ENCODE measurements around the gene INTS6.
A peak's percentile ranks its signal among the peaks of the same experiment; 100 is the strongest.

Gene INTS6

GRCh38 chr13:51452361-51453206 lies at the start of gene INTS6:
INTS6 (minus strand) TSS chr13:51453036; CDS start chr13:51452525, 511 bp downstream.
- peak; percentile 99 for DNase-seq

GRCh38 chr13:51502153-51502651 lies 49.4 kb upstream of the INTS6 start:
- DNase-seq = peak; percentile 36

- DNase-seq = no peak
Observed at GRCh38 chr13:51501592-51502152, 48.8 kb upstream of the INTS6 start.

- DNase-seq = no peak
Observed at GRCh38 chr13:51501096-51501495, 48.3 kb upstream of the INTS6 start.

- DNase-seq = no peak
Observed at GRCh38 chr13:51500687-51501086, 47.9 kb upstream of the INTS6 start.

- DNase-seq = no peak
Observed at GRCh38 chr13:51499841-51500240, 47.0 kb upstream of the INTS6 start.

- no peak for DNase-seq
Observed at GRCh38 chr13:51495316-51495715, 42.5 kb upstream of the INTS6 start.

GRCh38 chr13:51494156-51494555 lies 41.3 kb upstream of the INTS6 start:
- no peak for DNase-seq

GRCh38 chr13:51488212-51488611 lies 35.4 kb upstream of the INTS6 start:
- no peak for DNase-seq

- DNase-seq = no peak
Observed at GRCh38 chr13:51481656-51482055, 28.8 kb upstream of the INTS6 start.

- no peak for DNase-seq
Observed at GRCh38 chr13:51479199-51479523, 26.3 kb upstream of the INTS6 start.

GRCh38 chr13:51478418-51479198 lies 25.8 kb upstream of the INTS6 start:
- DNase-seq = no peak

- DNase-seq = no peak
Observed at GRCh38 chr13:51477653-51478324, 25.0 kb upstream of the INTS6 start.

GRCh38 chr13:51477149-51477548 lies 24.3 kb upstream of the INTS6 start:
- DNase-seq = no peak

GRCh38 chr13:51475727-51476501 lies 23.1 kb upstream of the INTS6 start:
- DNase-seq = no peak

GRCh38 chr13:51469790-51470189 lies 17.0 kb upstream of the INTS6 start:
- DNase-seq = no peak

- no peak for DNase-seq
Observed at GRCh38 chr13:51467730-51468129, 14.9 kb upstream of the INTS6 start.

GRCh38 chr13:51465124-51465523 lies 12.3 kb upstream of the INTS6 start:
- no peak for DNase-seq

- no peak for DNase-seq
Observed at GRCh38 chr13:51457086-51457815, 4.4 kb upstream of the INTS6 start.

GRCh38 chr13:51456510-51456909 lies 3.7 kb upstream of the INTS6 start:
- no peak for DNase-seq

- DNase-seq = no peak
Observed at GRCh38 chr13:51455532-51455931, 2.7 kb upstream of the INTS6 start.

Data from stimulated activated CD4-positive, alpha-beta T cell treated with anti-CD3 and anti-CD28 coated beads, Interleukin-4, amount 100 ng/mL, for 24 hours (primary cell).